ENCODE measurements around the gene UPF2.

GRCh38 chr10:12031404-12031803, 11.2 kb downstream of the UPF2 start:
- no peak for TF ChIP-seq CTCF (IDR thresholded peaks at IDR 0.05; ENCODE audit: low read depth, low read length)
- no peak for TF ChIP-seq MYC (IDR thresholded peaks at IDR 0.05; ENCODE audit: low read depth, low read length)

Measured in NB4 (cell line).